ENCODE results near the gene AGPAT4.

The AGPAT4 gene

GRCh38 chr6:161251345-161251744 lies 22.5 kb downstream of the AGPAT4 start:
- no peak for TF ChIP-seq MAX (IDR thresholded peaks at IDR 0.05; ENCODE audit: low read depth, low read length)
- no peak for TF ChIP-seq MYC (IDR thresholded peaks at IDR 0.05; ENCODE audit: low read depth, low read length)
- no peak overlapping the region for H3K4me3 ChIP-seq (ENCODE audit: low read depth, low read length)
- DNase-seq (ENCODE audit: low read depth): no peak

GRCh38 chr6:161249327-161249726 lies 24.5 kb downstream of the AGPAT4 start:
- TF ChIP-seq CTCF (IDR thresholded peaks at IDR 0.05; ENCODE audit: low read depth, low read length): no peak
- TF ChIP-seq POLR2A (IDR thresholded peaks at IDR 0.05; ENCODE audit: extremely low read depth, insufficient read length): no peak
- TF ChIP-seq MAX (IDR thresholded peaks at IDR 0.05; ENCODE audit: low read depth, low read length): no peak
- no peak for TF ChIP-seq MYC (IDR thresholded peaks at IDR 0.05; ENCODE audit: low read depth, low read length)
- no peak overlapping the region for H3K4me3 ChIP-seq (ENCODE audit: low read depth, low read length)
- no peak for DNase-seq (ENCODE audit: low read depth)

- no peak for DNase-seq (ENCODE audit: low read depth)
- TF ChIP-seq MAX (IDR thresholded peaks at IDR 0.05; ENCODE audit: low read depth, low read length) (no peak), MYC (IDR thresholded peaks at IDR 0.05; ENCODE audit: low read depth, low read length) (no peak), POLR2A (IDR thresholded peaks at IDR 0.05; ENCODE audit: extremely low read depth, insufficient read length) (no peak), CTCF (IDR thresholded peaks at IDR 0.05; ENCODE audit: low read depth, low read length) (no peak)
- H3K4me3 ChIP-seq (ENCODE audit: low read depth, low read length): no peak overlapping the region
Observed at GRCh38 chr6:161246725-161247124, 27.1 kb downstream of the AGPAT4 start.

- DNase-seq (ENCODE audit: low read depth): no peak
- TF ChIP-seq MYC (IDR thresholded peaks at IDR 0.05; ENCODE audit: low read depth, low read length) (no peak), POLR2A (IDR thresholded peaks at IDR 0.05; ENCODE audit: extremely low read depth, insufficient read length) (no peak), MAX (IDR thresholded peaks at IDR 0.05; ENCODE audit: low read depth, low read length) (no peak), CTCF (IDR thresholded peaks at IDR 0.05; ENCODE audit: low read depth, low read length) (no peak)
- no peak overlapping the region for H3K4me3 ChIP-seq (ENCODE audit: low read depth, low read length)
Observed at GRCh38 chr6:161245363-161245762, 28.5 kb downstream of the AGPAT4 start.

- no peak overlapping the region for H3K4me3 ChIP-seq (ENCODE audit: low read depth, low read length)
- DNase-seq (ENCODE audit: low read depth): no peak
- TF ChIP-seq MYC (IDR thresholded peaks at IDR 0.05; ENCODE audit: low read depth, low read length) (no peak), CTCF (IDR thresholded peaks at IDR 0.05; ENCODE audit: low read depth, low read length) (no peak), MAX (IDR thresholded peaks at IDR 0.05; ENCODE audit: low read depth, low read length) (no peak), POLR2A (IDR thresholded peaks at IDR 0.05; ENCODE audit: extremely low read depth, insufficient read length) (no peak)
Observed at GRCh38 chr6:161244725-161245124, 29.1 kb downstream of the AGPAT4 start.

- TF ChIP-seq MYC (IDR thresholded peaks at IDR 0.05; ENCODE audit: low read depth, low read length) (no peak), MAX (IDR thresholded peaks at IDR 0.05; ENCODE audit: low read depth, low read length) (no peak), CTCF (IDR thresholded peaks at IDR 0.05; ENCODE audit: low read depth, low read length) (no peak), POLR2A (IDR thresholded peaks at IDR 0.05; ENCODE audit: extremely low read depth, insufficient read length) (no peak)
- peak overlapping the region; percentile 4 for H3K4me3 ChIP-seq (ENCODE audit: low read depth, low read length)
- DNase-seq (ENCODE audit: low read depth): peak; percentile 70
Observed at GRCh38 chr6:161242779-161243693, 30.8 kb downstream of the AGPAT4 start.

All from NB4 (cell line).